Measurements from ENCODE around the gene SRGAP1.

- TF ChIP-seq, protein P1, sequence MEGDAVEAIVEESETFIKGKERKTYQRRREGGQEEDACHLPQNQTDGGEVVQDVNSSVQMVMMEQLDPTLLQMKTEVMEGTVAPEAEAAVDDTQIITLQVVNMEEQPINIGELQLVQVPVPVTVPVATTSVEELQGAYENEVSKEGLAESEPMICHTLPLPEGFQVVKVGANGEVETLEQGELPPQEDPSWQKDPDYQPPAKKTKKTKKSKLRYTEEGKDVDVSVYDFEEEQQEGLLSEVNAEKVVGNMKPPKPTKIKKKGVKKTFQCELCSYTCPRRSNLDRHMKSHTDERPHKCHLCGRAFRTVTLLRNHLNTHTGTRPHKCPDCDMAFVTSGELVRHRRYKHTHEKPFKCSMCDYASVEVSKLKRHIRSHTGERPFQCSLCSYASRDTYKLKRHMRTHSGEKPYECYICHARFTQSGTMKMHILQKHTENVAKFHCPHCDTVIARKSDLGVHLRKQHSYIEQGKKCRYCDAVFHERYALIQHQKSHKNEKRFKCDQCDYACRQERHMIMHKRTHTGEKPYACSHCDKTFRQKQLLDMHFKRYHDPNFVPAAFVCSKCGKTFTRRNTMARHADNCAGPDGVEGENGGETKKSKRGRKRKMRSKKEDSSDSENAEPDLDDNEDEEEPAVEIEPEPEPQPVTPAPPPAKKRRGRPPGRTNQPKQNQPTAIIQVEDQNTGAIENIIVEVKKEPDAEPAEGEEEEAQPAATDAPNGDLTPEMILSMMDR (IDR thresholded peaks at IDR 0.05): no peak
- TF ChIP-seq POLR2A (IDR thresholded peaks at IDR 0.05) (no peak), EP300 (IDR thresholded peaks at IDR 0.05) (no peak)
These were observed 152.7 kb downstream of the SRGAP1 start for GRCh38 chr12:63997198-63997597.
